PC-3 (cell line): ENCODE measurements around the gene STYK1. TPM values are rescaled to one million over a fixed set of nuclear protein-coding genes. Genes with fewer than 3 reads are reported as not detected.

Source experiments
- ATAC-seq: fragments of 200-7000 bp; cut with Tn5 transposase; 2 replicates; pipeline ENCODE4 v1.9.1; 2020; ENCODE audit warnings: mild to moderate bottlenecking, moderate library complexity
- BruUV-seq: library from RNA; stranded (reverse); fragments of 400-500 nt; replicated peaks from 2 replicates; lab custom pipeline; 2021; lab: Mats Ljungman, UMichigan
- CTCF ChIA-PET: fragments of 300-600 bp; sonication (Branson Sonifier 250); formaldehyde crosslinking; loops from one replicate; lab custom pipeline; 2022; ENCODE audit warnings: antibody characterized with exemption; lab: Charles Lee
- POLR2A ChIA-PET: fragments of 300-600 bp; sonication (Branson Sonifier 250); formaldehyde crosslinking; loops from one replicate; lab custom pipeline; 2022; ENCODE audit warnings: antibody characterized with exemption; ENCODE audit not compliant: unreplicated experiment; lab: Charles Lee
- DNase-seq: peaks from one replicate; pipeline ENCODE4 v3.0.0-alpha.2; 2015
- H2AFZ ChIP-seq: fragments of 300-600 bp; sonication (generic); 2 replicates; pipeline ENCODE4 v1.6.0; 2016; ENCODE audit warnings: antibody characterized with exemption, low read length
- H3F3A ChIP-seq: fragments of 300-600 bp; sonication (generic); one replicate; pipeline ENCODE4 v1.6.0; 2017; ENCODE audit warnings: antibody characterized with exemption, low read length, control low read depth, mild to moderate bottlenecking; ENCODE audit not compliant: unreplicated experiment
- H3K27ac ChIP-seq: fragments of 300-600 bp; sonication (generic); 2 replicates; pipeline ENCODE4 v1.5.1; 2016; ENCODE audit warnings: mild to moderate bottlenecking, low read length
- H3K27me3 ChIP-seq: fragments of 300-600 bp; sonication (generic); 2 replicates; pipeline ENCODE4 v1.6.1; 2016; ENCODE audit warnings: low read length, mixed read lengths
- H3K36me3 ChIP-seq: fragments of 300-600 bp; sonication (generic); 2 replicates; pipeline ENCODE4 v1.6.1; 2016; ENCODE audit warnings: low read depth, mixed run types, low read length, mixed read lengths
- H3K4me1 ChIP-seq: fragments of 300-600 bp; sonication (generic); 2 replicates; pipeline ENCODE4 v1.5.1; 2016; ENCODE audit warnings: low read length; ENCODE audit not compliant: insufficient read depth
- H3K4me2 ChIP-seq: fragments of 300-600 bp; sonication (generic); 2 replicates; pipeline ENCODE4 v1.6.0; 2016; ENCODE audit warnings: low read length
- H3K4me3 ChIP-seq: fragments of 300-600 bp; sonication (generic); 2 replicates; pipeline ENCODE4 v1.5.1; 2016; ENCODE audit warnings: mild to moderate bottlenecking, low read length, mixed read lengths
- H3K79me2 ChIP-seq: fragments of 300-600 bp; sonication (generic); 2 replicates; pipeline ENCODE4 v1.6.1; 2017; ENCODE audit warnings: low read length, mixed read lengths
- H3K9ac ChIP-seq: fragments of 300-600 bp; sonication (generic); 2 replicates; pipeline ENCODE4 v1.6.0; 2016; ENCODE audit warnings: mild to moderate bottlenecking, low read length
- H3K9me2 ChIP-seq: fragments of 300-600 bp; sonication (generic); replicated peaks from 2 replicates; pipeline ENCODE4 v1.6.1; 2016; ENCODE audit warnings: mixed run types, low read length, mixed read lengths
- H3K9me3 ChIP-seq: fragments of 300-600 bp; sonication (generic); 2 replicates; pipeline ENCODE4 v1.6.1; 2016; ENCODE audit warnings: low read length, mixed read lengths
- H4K20me1 ChIP-seq: fragments of 300-600 bp; sonication (generic); 2 replicates; pipeline ENCODE4 v1.6.1; 2016; ENCODE audit warnings: low read length, mixed read lengths
- EZH2 ChIP-seq: fragments of 300-600 bp; sonication (generic); IDR thresholded peaks from one replicate; pipeline ENCODE4 v1.6.1; 2017; ENCODE audit warnings: antibody characterized with exemption, mild to moderate bottlenecking, low read length; ENCODE audit not compliant: unreplicated experiment
- EZH2phosphoT487 ChIP-seq: fragments of 300-600 bp; sonication (generic); IDR thresholded peaks from 2 replicates; pipeline ENCODE4 v1.6.1; 2018; ENCODE audit warnings: mild to moderate bottlenecking, antibody characterized with exemption, low read length, borderline replicate concordance
- intact Hi-C: fragments of 100-400 bp; cut with micrococcal nuclease; formaldehyde crosslinking; loops from 2 replicates; pipeline ENCODE4 v1.9.0; 2023
- total RNA-seq: library from RNA; depleted of rRNA; stranded (reverse); fragments of >200 nt; gene quantifications from 2 replicates; pipeline ENCODE4 v1.2.3, GENCODE V29; 2014
- TF ChIP-seq, protein P1 (sequence below): fragments of 300-600 bp; sonication (generic); conservative IDR thresholded peaks from 2 replicates; pipeline ENCODE4 v1.5.1; 2017; ENCODE audit warnings: antibody characterized with exemption, low read depth, mild to moderate bottlenecking, low read length

STYK1 gene
- total RNA-seq, 1 experiment from 2014 or later = 4.3 TPM

DNA sequence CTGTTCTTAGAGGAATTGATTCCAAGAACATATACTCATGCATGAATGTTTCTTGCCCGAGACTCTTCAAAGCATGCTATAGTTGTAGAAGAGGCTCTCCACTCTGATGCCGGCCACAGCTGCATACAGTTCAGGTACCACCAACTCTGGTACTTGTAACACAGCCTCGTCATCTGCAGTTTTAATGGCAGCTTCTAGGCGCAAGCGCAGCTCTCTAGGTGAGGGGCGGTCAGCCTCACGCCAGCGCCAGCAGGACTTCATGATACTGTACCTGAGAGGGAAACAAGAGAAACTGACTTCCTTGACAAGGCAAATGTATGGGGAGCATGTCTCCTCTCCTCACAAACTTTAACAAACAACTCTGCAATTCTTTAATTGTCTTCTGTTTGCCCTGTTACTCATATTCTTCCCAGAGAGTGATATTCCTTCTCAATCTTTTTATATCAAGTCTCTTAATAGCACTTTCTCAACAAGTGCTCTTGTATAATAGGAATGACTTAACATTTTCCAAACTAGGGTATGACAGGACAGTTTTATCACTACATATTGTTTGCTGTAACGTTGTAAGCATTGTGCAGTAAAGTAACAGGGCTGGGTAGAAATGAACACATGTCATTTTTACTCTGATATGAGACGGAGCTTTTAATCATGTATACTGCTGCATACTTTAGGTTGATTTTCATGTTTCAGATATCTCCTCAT is 53.6 kb downstream of the STYK1 start:
- no peak overlapping the region for H3K9ac ChIP-seq
- DNase-seq (no peak), ATAC-seq (no peak)
- no peak overlapping the region for H2AFZ ChIP-seq
- H3K9me3 ChIP-seq = no peaks in the 10 kb centered on the region
- no peaks in the 10 kb centered on the region for H3K9me2 ChIP-seq
- no peaks in the 10 kb centered on the region for H4K20me1 ChIP-seq
- intact Hi-C loops = no loop called here
- TF ChIP-seq, protein P1, sequence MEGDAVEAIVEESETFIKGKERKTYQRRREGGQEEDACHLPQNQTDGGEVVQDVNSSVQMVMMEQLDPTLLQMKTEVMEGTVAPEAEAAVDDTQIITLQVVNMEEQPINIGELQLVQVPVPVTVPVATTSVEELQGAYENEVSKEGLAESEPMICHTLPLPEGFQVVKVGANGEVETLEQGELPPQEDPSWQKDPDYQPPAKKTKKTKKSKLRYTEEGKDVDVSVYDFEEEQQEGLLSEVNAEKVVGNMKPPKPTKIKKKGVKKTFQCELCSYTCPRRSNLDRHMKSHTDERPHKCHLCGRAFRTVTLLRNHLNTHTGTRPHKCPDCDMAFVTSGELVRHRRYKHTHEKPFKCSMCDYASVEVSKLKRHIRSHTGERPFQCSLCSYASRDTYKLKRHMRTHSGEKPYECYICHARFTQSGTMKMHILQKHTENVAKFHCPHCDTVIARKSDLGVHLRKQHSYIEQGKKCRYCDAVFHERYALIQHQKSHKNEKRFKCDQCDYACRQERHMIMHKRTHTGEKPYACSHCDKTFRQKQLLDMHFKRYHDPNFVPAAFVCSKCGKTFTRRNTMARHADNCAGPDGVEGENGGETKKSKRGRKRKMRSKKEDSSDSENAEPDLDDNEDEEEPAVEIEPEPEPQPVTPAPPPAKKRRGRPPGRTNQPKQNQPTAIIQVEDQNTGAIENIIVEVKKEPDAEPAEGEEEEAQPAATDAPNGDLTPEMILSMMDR = no peak
- H3K27me3 ChIP-seq = no peaks in the 10 kb centered on the region
- H3K36me3 ChIP-seq = 0 out of 2 replicates have a peak, but pooled peaks cover 4% of the 10 kb centered on the region
- no peak overlapping the region for H3K4me2 ChIP-seq
- H3K27ac ChIP-seq = no peak overlapping the region
- POLR2A ChIA-PET = no interaction called here
- BruUV-seq = no TSS peak
- no peaks in the 10 kb centered on the region for H3K79me2 ChIP-seq
- no peak overlapping the region for H3K4me3 ChIP-seq
- H3F3A ChIP-seq = no peaks in the 10 kb centered on the region
- peaks cover 40% of the 10 kb centered on the region for H3K4me1 ChIP-seq
- CTCF ChIA-PET = no interaction called here

DNA sequence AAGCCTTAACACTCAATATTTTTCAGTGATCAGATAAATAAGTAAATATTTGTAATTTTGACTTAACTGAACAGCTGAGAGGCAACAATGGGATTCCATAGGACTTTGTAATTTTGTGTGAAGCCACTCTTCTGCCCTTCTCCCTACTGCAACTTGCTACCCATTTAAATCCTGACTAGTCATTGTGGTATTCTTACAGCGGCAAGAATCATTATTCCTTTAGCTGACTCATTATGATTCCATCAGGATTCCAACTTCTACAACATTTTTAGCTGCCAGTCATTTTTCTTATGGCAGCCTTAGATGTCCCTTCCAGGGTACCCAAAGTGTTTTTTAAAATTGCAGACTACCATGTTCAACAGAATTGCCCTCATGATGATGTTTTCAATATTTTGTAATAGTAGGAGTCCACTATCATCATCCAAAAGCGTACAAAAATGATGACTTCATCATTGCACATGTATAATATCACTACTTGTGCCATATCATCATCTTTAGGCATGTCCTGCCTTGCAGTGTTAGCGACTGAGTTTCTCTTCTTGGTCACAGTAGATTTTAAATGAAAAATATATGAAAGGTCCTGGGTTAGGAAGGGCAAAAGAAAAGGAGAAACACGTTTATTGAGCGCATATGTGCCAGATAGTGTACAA is 55.4 kb downstream of the STYK1 start:
- ChIA-PET CTCF (no interaction called here), POLR2A (no interaction called here)
- H3K79me2 ChIP-seq = no peaks in the 10 kb centered on the region
- H3K4me1 ChIP-seq = peaks cover 46% of the 10 kb centered on the region
- no peaks in the 10 kb centered on the region for H3K9me2 ChIP-seq
- H3K9ac ChIP-seq = no peak overlapping the region
- 0 out of 2 replicates have a peak, but pooled peaks cover 4% of the 10 kb centered on the region for H3K36me3 ChIP-seq
- peak; percentile 85 for DNase-seq
- H3K9me3 ChIP-seq = no peaks in the 10 kb centered on the region
- no peak overlapping the region for H3K4me3 ChIP-seq
- no peaks in the 10 kb centered on the region for H4K20me1 ChIP-seq
- no TSS peak for BruUV-seq
- TF ChIP-seq, protein P1 = no peak
- no peak for TF ChIP-seq EZH2
- TF ChIP-seq EZH2phosphoT487 = no peak
- no peaks in the 10 kb centered on the region for H3K27me3 ChIP-seq
- H3F3A ChIP-seq = no peaks in the 10 kb centered on the region
- intact Hi-C loops = loop anchor here (5.0 kb wide), 1 partner anchor 134 kb away; no protein-coding TSS in a partner anchor
- peak; percentile 84 for ATAC-seq
- no peak overlapping the region for H2AFZ ChIP-seq
- H3K27ac ChIP-seq = peak overlapping the region; percentile 77
- peak overlapping the region; percentile 65 for H3K4me2 ChIP-seq

DNA sequence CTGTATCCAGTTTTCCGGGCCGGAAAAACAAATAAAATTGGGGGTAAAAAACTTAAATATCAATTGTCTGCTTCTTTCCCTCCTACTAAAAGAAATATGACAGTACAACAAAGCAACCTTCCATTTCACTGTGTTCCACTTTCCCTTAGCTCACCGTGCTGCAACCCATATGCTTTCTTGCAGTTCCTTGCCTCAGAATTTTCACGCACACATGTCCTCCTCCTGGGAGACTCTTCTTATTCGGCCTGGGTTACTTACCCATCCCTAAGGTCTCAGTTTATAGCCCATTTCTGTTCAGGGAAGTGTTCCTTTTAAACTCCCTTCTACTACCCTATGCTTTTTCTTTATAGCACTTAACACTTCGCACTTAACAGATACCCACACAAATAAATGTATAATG is 56.0 kb downstream of the STYK1 start:
- H3K36me3 ChIP-seq = 0 out of 2 replicates have a peak, but pooled peaks cover 4% of the 10 kb centered on the region
- no peak overlapping the region for H3K4me3 ChIP-seq
- H3K4me1 ChIP-seq = peaks cover 46% of the 10 kb centered on the region
- ATAC-seq (no peak), DNase-seq (no peak)
- H3K27ac ChIP-seq = peak overlapping the region; percentile 77
- H3F3A ChIP-seq = no peaks in the 10 kb centered on the region
- H3K9me3 ChIP-seq = no peaks in the 10 kb centered on the region
- peaks cover 5% of the 10 kb centered on the region for H3K79me2 ChIP-seq
- H3K4me2 ChIP-seq = peak overlapping the region; percentile 44
- no TSS peak for BruUV-seq
- TF ChIP-seq EZH2phosphoT487 (no peak), EZH2 (no peak)
- TF ChIP-seq, protein P1 = no peak
- no peak overlapping the region for H3K9ac ChIP-seq
- ChIA-PET CTCF (no interaction called here), POLR2A (no interaction called here)
- no peak overlapping the region for H2AFZ ChIP-seq
- H3K27me3 ChIP-seq = no peaks in the 10 kb centered on the region
- no peaks in the 10 kb centered on the region for H3K9me2 ChIP-seq
- intact Hi-C loops = loop anchor here (5.0 kb wide), 1 partner anchor 134 kb away; no protein-coding TSS in a partner anchor
- H4K20me1 ChIP-seq = no peaks in the 10 kb centered on the region
